GM19463 (cell line): ENCODE measurements around the gene PAK6.

Experiments used
- ATAC-seq: cut with Tn5 transposase; IDR thresholded peaks from one replicate; pipeline ENCODE4 v1.9.1; 2021; ENCODE audit warnings: mild to moderate bottlenecking, moderate library complexity; ENCODE audit not compliant: unreplicated experiment

The PAK6 gene

GRCh38 chr15:40275523-40275922 is 36.7 kb downstream of the PAK6 start:
- ATAC-seq = no peak

- ATAC-seq = no peak
These were observed 37.1 kb downstream of the PAK6 start for GRCh38 chr15:40275954-40276353.

GRCh38 chr15:40276927-40277326 is 38.1 kb downstream of the PAK6 start:
- no peak for ATAC-seq

- no peak for ATAC-seq
These were observed 38.6 kb downstream of the PAK6 start for GRCh38 chr15:40277471-40277870.

- no peak for ATAC-seq
These were observed 39.2 kb downstream of the PAK6 start for GRCh38 chr15:40278026-40278425.

GRCh38 chr15:40279437-40280141 is 40.7 kb downstream of the PAK6 start:
- no peak for ATAC-seq

GRCh38 chr15:40280260-40281056 is 41.6 kb downstream of the PAK6 start:
- ATAC-seq = no peak

- no peak for ATAC-seq
These were observed 42.4 kb downstream of the PAK6 start for GRCh38 chr15:40281057-40281800.

GRCh38 chr15:40281801-40282146 is 42.9 kb downstream of the PAK6 start:
- no peak for ATAC-seq

GRCh38 chr15:40282147-40282868 is 43.4 kb downstream of the PAK6 start:
- no peak for ATAC-seq

- ATAC-seq = no peak
These were observed 44.2 kb downstream of the PAK6 start, which contains the start of gene ANKRD63 for GRCh38 chr15:40282869-40283614. Gene ANKRD63, minus strand, starts transcription at chr15:40283064. Its CDS starts 478 bp downstream, at chr15:40282586.

GRCh38 chr15:40283615-40284300 is 44.9 kb downstream of the PAK6 start:
- no peak for ATAC-seq

- no peak for ATAC-seq
These were observed 46.3 kb downstream of the PAK6 start for GRCh38 chr15:40285151-40285550.

- no peak for ATAC-seq
These were observed 46.7 kb downstream of the PAK6 start for GRCh38 chr15:40285554-40286011.

GRCh38 chr15:40286061-40286532 is 47.2 kb downstream of the PAK6 start:
- no peak for ATAC-seq

GRCh38 chr15:40286794-40287193 is 47.9 kb downstream of the PAK6 start:
- no peak for ATAC-seq

- ATAC-seq = no peak
These were observed 48.6 kb downstream of the PAK6 start for GRCh38 chr15:40287505-40287904.

GRCh38 chr15:40287968-40288367 is 49.1 kb downstream of the PAK6 start:
- no peak for ATAC-seq

- ATAC-seq = no peak
These were observed 50.4 kb downstream of the PAK6 start for GRCh38 chr15:40289140-40289775.
